Glutamatergic neuron (in vitro differentiated cells): Measurements from ENCODE around the gene ANKRD36C. TPM values are rescaled to one million over a fixed set of nuclear protein-coding genes. Genes with fewer than 3 reads are reported as not detected.
"Not testable (repeated sequence)": the region's sequence is repeated elsewhere in the genome, so short reads cannot be mapped to it uniquely, and the experiment has no call there.

ENCODE experiments used
- DNase-seq: peaks from one replicate; pipeline ENCODE4 v3.0.0; 2022
- H3K27ac Mint-ChIP-seq: one replicate; pipeline ENCODE4 v1.8.0; 2020; ENCODE audit warnings: mild to moderate bottlenecking, mixed read lengths, inconsistent platforms; ENCODE audit not compliant: unreplicated experiment
- H3K27me3 Mint-ChIP-seq: one replicate; pipeline ENCODE4 v1.8.0; 2020; ENCODE audit warnings: mild to moderate bottlenecking, moderate library complexity, mixed read lengths, inconsistent platforms; ENCODE audit not compliant: unreplicated experiment
- H3K36me3 Mint-ChIP-seq: one replicate; pipeline ENCODE4 v1.8.0; 2020; ENCODE audit warnings: mild to moderate bottlenecking, mixed read lengths, inconsistent platforms; ENCODE audit not compliant: unreplicated experiment
- H3K4me1 Mint-ChIP-seq: one replicate; pipeline ENCODE4 v1.8.0; 2020; ENCODE audit warnings: mild to moderate bottlenecking, low read depth, mixed read lengths, inconsistent platforms; ENCODE audit not compliant: unreplicated experiment
- H3K4me3 Mint-ChIP-seq: one replicate; pipeline ENCODE4 v1.8.0; 2020; ENCODE audit warnings: mild to moderate bottlenecking, mixed read lengths, inconsistent platforms; ENCODE audit not compliant: unreplicated experiment
- H3K9me3 Mint-ChIP-seq: one replicate; pipeline ENCODE4 v1.8.0; 2020; ENCODE audit warnings: mild to moderate bottlenecking, moderate library complexity, mixed read lengths, inconsistent platforms; ENCODE audit not compliant: unreplicated experiment
- long read RNA-seq: library from polyadenylated mRNA; unstranded; transcript quantifications from one replicate; pipeline ENCODE4 v2.0.0, GENCODE V29; 2020; ENCODE audit not compliant: unreplicated experiment
- total RNA-seq: library from RNA; stranded (reverse); fragmentation: NEBNext Ultra II Directional; extraction: Animal tissue kit (Norgen Biotek cat#: 25700); gene quantifications from one replicate; pipeline ENCODE4 v1.2.1, GENCODE V29; 2021; ENCODE audit not compliant: unreplicated experiment
- TF ChIP-seq, protein P1 (sequence below): fragments of 200-600 bp; sonication (generic); IDR thresholded peaks from one replicate; pipeline ENCODE4 v1.5.0; 2021; ENCODE audit not compliant: partially characterized antibody, unreplicated experiment

The ANKRD36C gene
- total RNA-seq = 75.7 TPM
- long read RNA-seq, partial matches to known transcripts = 7 of 10 reads
- long read RNA-seq, other reads (novel, unspliced or antisense) = 3 of 10 reads

- H3K4me3 Mint-ChIP-seq = peak within 1 kb of the TSS; percentile 96
- H3K4me1 Mint-ChIP-seq, H3K36me3 Mint-ChIP-seq, H3K27me3 Mint-ChIP-seq, H3K9me3 Mint-ChIP-seq: not testable (repeated sequence)
- peak within 1 kb of the TSS; percentile 91 for H3K27ac Mint-ChIP-seq
- DNase-seq = peak; percentile 37
Observed at GRCh38 chr2:95991351-95992094, at the start of gene ANKRD36C. Gene ANKRD36C (minus strand): TSS chr2:95991824. CDS start chr2:95991708, 116 bp downstream.

DNA sequence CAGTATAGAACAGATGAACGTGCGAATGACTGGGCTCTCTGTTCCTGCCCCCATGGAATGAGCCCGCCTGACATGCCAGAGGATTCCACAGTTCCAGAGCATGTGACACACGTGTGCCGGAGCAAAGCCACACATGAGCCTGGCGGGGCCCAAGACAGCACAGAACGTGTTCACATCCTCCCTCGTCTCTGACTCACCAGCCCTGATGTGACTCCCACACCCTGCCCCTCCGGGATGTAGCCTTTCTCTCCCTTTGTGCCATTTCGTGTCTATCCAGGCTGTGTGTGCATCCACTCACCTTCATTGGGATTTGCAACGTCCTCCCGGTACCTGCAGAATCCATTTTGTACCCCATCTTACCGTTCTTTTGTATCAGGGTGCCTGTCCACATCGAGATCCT is 43.9 kb upstream of the ANKRD36C start:
- DNase-seq, H3K36me3 Mint-ChIP-seq, H3K4me3 Mint-ChIP-seq, H3K4me1 Mint-ChIP-seq, H3K27ac Mint-ChIP-seq, H3K27me3 Mint-ChIP-seq, H3K9me3 Mint-ChIP-seq: not testable (repeated sequence)

GRCh38 chr2:96034792-96035191 is 43.2 kb upstream of the ANKRD36C start, which contains the start of gene GPAT2:
Gene GPAT2 (minus strand): TSS chr2:96034916. CDS start chr2:96032359, 2,557 bp downstream.
- not testable (repeated sequence) for H3K27ac Mint-ChIP-seq, H3K27me3 Mint-ChIP-seq, H3K4me3 Mint-ChIP-seq, H3K36me3 Mint-ChIP-seq, DNase-seq, H3K4me1 Mint-ChIP-seq, H3K9me3 Mint-ChIP-seq

DNA sequence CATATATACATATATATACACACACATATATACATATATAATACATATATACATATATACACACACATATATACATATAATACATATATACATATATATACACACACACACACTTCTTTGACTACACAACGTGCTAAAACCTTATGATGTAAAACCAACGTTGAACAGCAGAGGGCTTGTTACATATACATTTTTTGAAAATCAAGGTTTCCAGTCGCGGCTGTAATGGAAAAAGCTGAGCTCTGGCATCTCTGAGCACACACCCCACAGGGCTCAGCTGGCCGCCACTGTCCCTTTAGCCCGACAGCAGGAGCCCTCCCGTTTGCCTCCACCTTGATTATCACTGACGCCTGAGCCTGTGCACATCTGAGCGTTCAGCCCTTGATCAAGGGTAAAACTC is 42.4 kb upstream of the ANKRD36C start:
- not testable (repeated sequence) for H3K9me3 Mint-ChIP-seq, H3K27me3 Mint-ChIP-seq, H3K27ac Mint-ChIP-seq, H3K4me1 Mint-ChIP-seq, DNase-seq, H3K36me3 Mint-ChIP-seq, H3K4me3 Mint-ChIP-seq

- H3K27ac Mint-ChIP-seq, H3K9me3 Mint-ChIP-seq, H3K27me3 Mint-ChIP-seq, H3K4me1 Mint-ChIP-seq, H3K36me3 Mint-ChIP-seq, H3K4me3 Mint-ChIP-seq, DNase-seq: not testable (repeated sequence)
Observed at GRCh38 chr2:96027725-96028325, 36.2 kb upstream of the ANKRD36C start.

GRCh38 chr2:96025755-96026154 is 34.1 kb upstream of the ANKRD36C start:
- H3K36me3 Mint-ChIP-seq, H3K4me3 Mint-ChIP-seq, H3K27ac Mint-ChIP-seq, H3K4me1 Mint-ChIP-seq, DNase-seq, H3K27me3 Mint-ChIP-seq, H3K9me3 Mint-ChIP-seq: not testable (repeated sequence)

GRCh38 chr2:96025194-96025492 is 33.5 kb upstream of the ANKRD36C start:
- Mint-ChIP-seq H3K4me1 (peaks cover 2% of the 10 kb centered on the region), H3K36me3 (no peaks in the 10 kb centered on the region), H3K4me3 (no peak overlapping the region), H3K9me3 (peaks cover 5% of the 10 kb centered on the region), H3K27me3 (peaks cover 3% of the 10 kb centered on the region), H3K27ac (no peak overlapping the region)
- TF ChIP-seq, protein P1, sequence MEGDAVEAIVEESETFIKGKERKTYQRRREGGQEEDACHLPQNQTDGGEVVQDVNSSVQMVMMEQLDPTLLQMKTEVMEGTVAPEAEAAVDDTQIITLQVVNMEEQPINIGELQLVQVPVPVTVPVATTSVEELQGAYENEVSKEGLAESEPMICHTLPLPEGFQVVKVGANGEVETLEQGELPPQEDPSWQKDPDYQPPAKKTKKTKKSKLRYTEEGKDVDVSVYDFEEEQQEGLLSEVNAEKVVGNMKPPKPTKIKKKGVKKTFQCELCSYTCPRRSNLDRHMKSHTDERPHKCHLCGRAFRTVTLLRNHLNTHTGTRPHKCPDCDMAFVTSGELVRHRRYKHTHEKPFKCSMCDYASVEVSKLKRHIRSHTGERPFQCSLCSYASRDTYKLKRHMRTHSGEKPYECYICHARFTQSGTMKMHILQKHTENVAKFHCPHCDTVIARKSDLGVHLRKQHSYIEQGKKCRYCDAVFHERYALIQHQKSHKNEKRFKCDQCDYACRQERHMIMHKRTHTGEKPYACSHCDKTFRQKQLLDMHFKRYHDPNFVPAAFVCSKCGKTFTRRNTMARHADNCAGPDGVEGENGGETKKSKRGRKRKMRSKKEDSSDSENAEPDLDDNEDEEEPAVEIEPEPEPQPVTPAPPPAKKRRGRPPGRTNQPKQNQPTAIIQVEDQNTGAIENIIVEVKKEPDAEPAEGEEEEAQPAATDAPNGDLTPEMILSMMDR = no peak
- DNase-seq = no peak
